GM23338 (cell line): Measurements from ENCODE around the gene PLXNA2. TPM values are rescaled to one million over a fixed set of nuclear protein-coding genes. Genes with fewer than 3 reads are reported as not detected.

Experiments
- ATAC-seq: fragments of 200-7000 bp; cut with Tn5 transposase; 3 replicates; pipeline ENCODE4 v1.9.1; 2020
- DNase-seq: peaks from one replicate; pipeline ENCODE4 v3.0.0-alpha.2; 2015; ENCODE audit warnings: low spot score
- H2AFZ ChIP-seq: fragments of 200-600 bp; sonication (generic); 2 replicates; pipeline ENCODE4 v1.8.0; 2016; ENCODE audit warnings: antibody characterized with exemption, mild to moderate bottlenecking, moderate library complexity
- H3F3A ChIP-seq: fragments of 200-600 bp; sonication (generic); replicated peaks from 2 replicates; pipeline ENCODE4 v1.8.0; 2017; ENCODE audit warnings: antibody characterized with exemption, mixed run types, low read depth
- H3K27ac ChIP-seq: fragments of 200-600 bp; sonication (generic); 2 replicates; pipeline ENCODE4 v1.6.1; 2016; ENCODE audit warnings: low read depth
- H3K27me3 ChIP-seq: fragments of 200-600 bp; sonication (generic); 2 replicates; pipeline ENCODE4 v1.8.0; 2016; ENCODE audit warnings: mild to moderate bottlenecking, mixed run types, moderate library complexity; ENCODE audit not compliant: insufficient read depth
- H3K36me3 ChIP-seq: fragments of 200-600 bp; sonication (generic); 2 replicates; pipeline ENCODE4 v1.8.0; 2016; ENCODE audit warnings: mild to moderate bottlenecking; ENCODE audit not compliant: insufficient read depth
- H3K4me1 ChIP-seq: fragments of 200-600 bp; sonication (generic); 2 replicates; pipeline ENCODE4 v1.8.0; 2016; ENCODE audit warnings: mild to moderate bottlenecking, moderate library complexity; ENCODE audit not compliant: insufficient read depth
- H3K4me2 ChIP-seq: fragments of 200-600 bp; sonication (generic); 2 replicates; pipeline ENCODE4 v1.7.1; 2017; ENCODE audit warnings: mixed run types
- H3K4me3 ChIP-seq: fragments of 200-600 bp; sonication (generic); 2 replicates; pipeline ENCODE4 v1.6.1; 2016; ENCODE audit warnings: mixed run types
- H3K79me2 ChIP-seq: fragments of 200-600 bp; sonication (generic); replicated peaks from 2 replicates; pipeline ENCODE4 v1.8.0; 2017; ENCODE audit warnings: mild to moderate bottlenecking; ENCODE audit not compliant: insufficient read depth
- H3K9me2 ChIP-seq: fragments of 200-600 bp; sonication (generic); 2 replicates; pipeline ENCODE4 v1.8.0; 2017; ENCODE audit not compliant: insufficient read depth
- H4K20me1 ChIP-seq: fragments of 200-600 bp; sonication (generic); replicated peaks from 2 replicates; pipeline ENCODE4 v1.8.0; 2017; ENCODE audit warnings: mild to moderate bottlenecking; ENCODE audit not compliant: insufficient read depth
- H3K27ac Mint-ChIP-seq: 2 replicates; pipeline ENCODE4 v1.8.0; 2020; ENCODE audit warnings: inconsistent platforms, mild to moderate bottlenecking, moderate library complexity, mixed read lengths
- H3K27me3 Mint-ChIP-seq: 3 replicates; pipeline ENCODE4 v1.8.0; 2022; ENCODE audit warnings: low read depth, mild to moderate bottlenecking, moderate library complexity, mixed read lengths, inconsistent platforms; ENCODE audit not compliant: insufficient read depth, poor library complexity
- H3K36me3 Mint-ChIP-seq: 3 replicates; pipeline ENCODE4 v1.8.0; 2021; ENCODE audit warnings: low read depth, mild to moderate bottlenecking, inconsistent platforms, moderate library complexity, mixed read lengths
- H3K4me1 Mint-ChIP-seq: 3 replicates; pipeline ENCODE4 v1.8.0; 2020; ENCODE audit warnings: mild to moderate bottlenecking, inconsistent platforms, mixed read lengths
- H3K4me3 Mint-ChIP-seq: 3 replicates; pipeline ENCODE4 v1.8.0; 2021; ENCODE audit warnings: moderate library complexity, mild to moderate bottlenecking, inconsistent platforms, mixed read lengths
- H3K9me3 Mint-ChIP-seq: 3 replicates; pipeline ENCODE4 v1.8.0; 2020; ENCODE audit warnings: moderate library complexity, mild to moderate bottlenecking, inconsistent platforms, mixed read lengths
- CREB1 ChIP-seq: fragments of 250-450 bp; sonication (Bioruptor Pico); IDR thresholded peaks from 2 replicates; pipeline ENCODE4 v1.5.0; 2020; ENCODE audit warnings: low read depth, mild to moderate bottlenecking, moderate library complexity
- CTCF ChIP-seq, 2 experiments: fragments of 200-600 bp in 1 of 2; sonication (generic) in 1 of 2; conservative IDR thresholded peaks; 2 replicates each; pipeline versions ENCODE4 v1.5.1 to v1.6.1; 2016 to 2017; ENCODE audit warnings: antibody characterized with exemption in 2 of 2, low read depth in 2 of 2, mild to moderate bottlenecking in 2 of 2, moderate library complexity in 1 of 2
- ETS1 ChIP-seq: IDR thresholded peaks from 2 replicates; pipeline ENCODE4 v1.6.1; 2016; ENCODE audit warnings: antibody characterized with exemption
- EZH2 ChIP-seq: fragments of 200-600 bp; sonication (generic); IDR thresholded peaks from one replicate; pipeline ENCODE4 v1.8.0; 2017; ENCODE audit warnings: antibody characterized with exemption, mild to moderate bottlenecking, low read depth; ENCODE audit not compliant: unreplicated experiment
- EZH2phosphoT487 ChIP-seq: fragments of 200-600 bp; sonication (generic); IDR thresholded peaks from one replicate; pipeline ENCODE4 v1.8.1; 2018; ENCODE audit warnings: antibody characterized with exemption; ENCODE audit not compliant: unreplicated experiment
- JUNB ChIP-seq: IDR thresholded peaks from one replicate; pipeline ENCODE4 v1.6.1; 2016; ENCODE audit warnings: antibody characterized with exemption; ENCODE audit not compliant: unreplicated experiment
- NANOG ChIP-seq: IDR thresholded peaks from 2 replicates; pipeline ENCODE4 v1.6.1; 2016; ENCODE audit warnings: antibody characterized with exemption, borderline replicate concordance
- POLR2AphosphoS5 ChIP-seq: IDR thresholded peaks from 2 replicates; pipeline ENCODE4 v1.6.1; 2016; ENCODE audit warnings: antibody characterized with exemption, low read depth
- REST ChIP-seq: IDR thresholded peaks from one replicate; pipeline ENCODE4 v1.6.1; 2018; ENCODE audit warnings: antibody characterized with exemption; ENCODE audit not compliant: unreplicated experiment
- STAT1 ChIP-seq: IDR thresholded peaks from one replicate; pipeline ENCODE4 v1.6.1; 2016; ENCODE audit warnings: antibody characterized with exemption; ENCODE audit not compliant: unreplicated experiment
- ZNF114 ChIP-seq: fragments of 250-450 bp; sonication (Bioruptor Pico); IDR thresholded peaks from 2 replicates; pipeline ENCODE4 v1.5.0; 2020; ENCODE audit warnings: mild to moderate bottlenecking, moderate library complexity
- ZNF331 ChIP-seq: fragments of 250-450 bp; sonication (Bioruptor Pico); IDR thresholded peaks from 2 replicates; pipeline ENCODE4 v1.5.0; 2020; ENCODE audit warnings: low read depth, mild to moderate bottlenecking, moderate library complexity
- ZNF462 ChIP-seq: fragments of 250-450 bp; sonication (Bioruptor Pico); IDR thresholded peaks from 2 replicates; pipeline ENCODE4 v1.5.0; 2020; ENCODE audit warnings: mild to moderate bottlenecking, moderate library complexity
- polyA plus RNA-seq: library from polyadenylated mRNA; unstranded; fragments of >200 nt; fragmentation: Nextera tagmentation; extraction: Ambion mirVana; gene quantifications from 2 replicates; pipeline ENCODE4 v1.2.1, GENCODE V29; 2016
- total RNA-seq: library from RNA; depleted of rRNA; stranded (reverse); fragments of >200 nt; shearing (Covaris generic); gene quantifications from 2 replicates; pipeline ENCODE4 v1.2.3, GENCODE V29; 2014

The PLXNA2 gene
- total and polyA plus RNA-seq, 2 experiments from 2014 or later, result 0.40 to 1.8 TPM

- H3K4me2 ChIP-seq, result no peak overlapping the region
- H3K36me3 ChIP-seq, result no peaks in the 10 kb centered on the region
- no peak overlapping the region for H3K4me3 Mint-ChIP-seq
- no peaks in the 10 kb centered on the region for H4K20me1 ChIP-seq
- H3K9me3 Mint-ChIP-seq, result peaks cover 9% of the 10 kb centered on the region; the same call in 1 of the 3 replicates
- H3F3A ChIP-seq, result no peaks in the 10 kb centered on the region
- no peak overlapping the region for H3K27ac ChIP-seq
- H3K4me1 ChIP-seq, result peaks cover 7% of the 10 kb centered on the region; the same call in 1 of the 2 replicates
- H3K4me1 Mint-ChIP-seq, result peaks cover 10% of the 10 kb centered on the region
- H3K27ac Mint-ChIP-seq, result no peak overlapping the region
- DNase-seq (no peak), ATAC-seq (no peak)
- H3K4me3 ChIP-seq, result no peak overlapping the region
- no peaks in the 10 kb centered on the region for H3K27me3 ChIP-seq
- TF ChIP-seq JUNB, result no peak
- TF ChIP-seq CREB1, result no peak
- no peak for TF ChIP-seq REST
- no peak for TF ChIP-seq EZH2
- TF ChIP-seq ZNF331 (CRISPR knock-in tag), result no peak
- TF ChIP-seq EZH2phosphoT487, result no peak
- TF ChIP-seq NANOG, result no peak
- no peak for TF ChIP-seq CTCF (conservative IDR thresholded peaks at IDR 0.05; ENCODE audit: low read depth in 2 of 2)
- no peak for TF ChIP-seq ZNF462
- TF ChIP-seq STAT1, result no peak
- TF ChIP-seq POLR2AphosphoS5, result no peak
- TF ChIP-seq ZNF114 (CRISPR knock-in tag), result no peak
- TF ChIP-seq ETS1, result no peak
- H3K27me3 Mint-ChIP-seq, result peaks cover 14% of the 10 kb centered on the region
- no peak overlapping the region for H2AFZ ChIP-seq
- H3K9me2 ChIP-seq, result 0 out of 2 replicates have a peak, but pooled peaks cover 3% of the 10 kb centered on the region
- no peaks in the 10 kb centered on the region for H3K79me2 ChIP-seq
- H3K36me3 Mint-ChIP-seq, result no peaks in the 10 kb centered on the region
Measured at GRCh38 chr1:208002672-208003071, 241.5 kb downstream of the PLXNA2 start.
